CD4-positive, alpha-beta T cell treated with Interleukin-2 at 100 ng/mL for 4 hours (primary cell): ENCODE data around the gene TPRN.

Experiments used
- DNase-seq: peaks from one replicate; pipeline ENCODE4 v3.0.0-alpha.2; 2020; ENCODE audit warnings: low spot score

The TPRN gene

DNA sequence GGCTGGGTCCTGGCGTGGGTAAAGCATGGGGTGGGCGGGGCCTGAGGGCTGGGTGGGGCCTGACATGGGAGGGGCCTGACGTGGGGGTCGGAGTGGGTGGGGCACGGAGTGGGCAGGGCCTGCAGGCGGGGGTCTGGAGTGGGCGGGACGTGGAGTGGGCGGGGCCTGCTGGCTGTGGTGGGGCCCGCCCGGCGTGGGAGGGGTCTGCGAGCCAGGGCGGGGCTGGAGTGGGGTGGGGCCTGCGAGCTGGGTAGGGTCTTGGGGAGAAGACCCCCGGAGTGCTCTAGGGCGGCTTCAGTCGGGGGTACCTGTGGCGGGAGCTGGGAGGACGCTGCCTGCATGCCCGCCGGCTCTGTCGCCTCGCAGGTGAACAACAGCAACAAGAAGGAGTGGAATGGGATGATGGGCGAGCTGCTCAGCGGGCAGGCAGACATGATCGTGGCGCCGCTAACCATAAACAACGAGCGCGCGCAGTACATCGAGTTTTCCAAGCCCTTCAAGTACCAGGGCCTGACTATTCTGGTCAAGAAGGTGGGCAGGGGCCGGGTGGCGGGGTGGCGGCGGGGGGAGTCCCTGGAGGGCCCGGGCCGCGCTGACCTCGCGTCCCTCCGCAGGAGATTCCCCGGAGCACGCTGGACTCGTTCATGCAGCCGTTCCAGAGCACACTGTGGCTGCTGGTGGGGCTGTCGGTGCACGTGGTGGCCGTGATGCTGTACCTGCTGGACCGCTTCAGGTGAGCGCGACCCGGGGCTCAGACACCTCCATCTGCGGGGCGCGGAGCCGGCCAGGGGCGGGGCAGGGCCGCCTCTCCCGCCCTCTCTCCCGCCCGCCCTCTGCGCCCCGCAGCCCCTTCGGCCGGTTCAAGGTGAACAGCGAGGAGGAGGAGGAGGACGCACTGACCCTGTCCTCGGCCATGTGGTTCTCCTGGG is 38.7 kb downstream of the TPRN start:
- DNase-seq, result no peak

GRCh38 chr9:137160716-137161557 is 39.6 kb downstream of the TPRN start:
- DNase-seq, result no peak

- DNase-seq, result no peak
These were observed 40.5 kb downstream of the TPRN start for GRCh38 chr9:137160054-137160425.

DNA sequence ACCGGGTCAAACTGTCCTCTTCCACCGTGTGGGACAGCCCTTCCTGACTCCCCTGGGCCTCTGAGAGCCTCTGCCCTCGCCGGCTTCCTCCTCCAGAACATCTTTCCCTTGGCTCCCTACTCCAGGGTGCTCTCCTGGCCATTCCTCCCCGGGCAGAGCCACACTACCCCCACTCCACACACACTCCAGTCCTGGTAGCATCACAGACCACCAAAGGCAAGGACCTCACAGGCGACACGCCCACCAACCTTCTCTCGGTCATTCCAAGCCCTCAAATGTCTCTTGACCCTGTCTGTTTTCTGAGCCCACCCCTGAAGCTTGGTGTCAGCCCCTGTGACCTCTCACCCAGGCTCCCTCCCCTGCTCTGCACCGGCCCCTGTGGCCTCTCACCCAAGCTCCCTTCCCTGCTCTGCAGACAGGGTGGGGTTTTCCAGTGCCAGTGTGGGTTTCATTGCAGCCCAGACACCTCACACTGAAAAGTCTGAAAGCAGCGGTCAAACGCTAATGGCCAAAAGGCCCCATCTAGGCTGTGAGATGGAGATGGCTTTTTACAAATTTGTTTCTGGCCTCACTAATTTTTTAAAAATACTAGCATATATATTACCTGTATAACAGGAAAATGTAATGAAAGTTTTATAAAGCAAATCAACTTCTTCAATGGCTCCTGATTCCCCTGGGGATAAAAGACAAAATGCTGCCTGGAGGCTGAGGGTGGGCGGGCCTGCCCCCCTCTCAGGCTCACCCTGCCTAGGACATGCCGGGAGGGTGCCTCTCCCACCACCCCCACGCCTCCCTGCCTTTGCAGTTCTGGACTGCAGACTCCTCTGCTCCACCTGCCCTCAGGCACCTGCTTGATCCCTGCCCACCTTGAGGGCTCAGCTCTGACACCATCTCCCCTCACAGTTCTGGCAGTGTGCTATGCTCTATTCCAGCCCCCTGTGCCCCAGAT is 41.2 kb downstream of the TPRN start:
- DNase-seq, result no peak

GRCh38 chr9:137158625-137159024 is 41.9 kb downstream of the TPRN start:
- DNase-seq, result no peak

DNA sequence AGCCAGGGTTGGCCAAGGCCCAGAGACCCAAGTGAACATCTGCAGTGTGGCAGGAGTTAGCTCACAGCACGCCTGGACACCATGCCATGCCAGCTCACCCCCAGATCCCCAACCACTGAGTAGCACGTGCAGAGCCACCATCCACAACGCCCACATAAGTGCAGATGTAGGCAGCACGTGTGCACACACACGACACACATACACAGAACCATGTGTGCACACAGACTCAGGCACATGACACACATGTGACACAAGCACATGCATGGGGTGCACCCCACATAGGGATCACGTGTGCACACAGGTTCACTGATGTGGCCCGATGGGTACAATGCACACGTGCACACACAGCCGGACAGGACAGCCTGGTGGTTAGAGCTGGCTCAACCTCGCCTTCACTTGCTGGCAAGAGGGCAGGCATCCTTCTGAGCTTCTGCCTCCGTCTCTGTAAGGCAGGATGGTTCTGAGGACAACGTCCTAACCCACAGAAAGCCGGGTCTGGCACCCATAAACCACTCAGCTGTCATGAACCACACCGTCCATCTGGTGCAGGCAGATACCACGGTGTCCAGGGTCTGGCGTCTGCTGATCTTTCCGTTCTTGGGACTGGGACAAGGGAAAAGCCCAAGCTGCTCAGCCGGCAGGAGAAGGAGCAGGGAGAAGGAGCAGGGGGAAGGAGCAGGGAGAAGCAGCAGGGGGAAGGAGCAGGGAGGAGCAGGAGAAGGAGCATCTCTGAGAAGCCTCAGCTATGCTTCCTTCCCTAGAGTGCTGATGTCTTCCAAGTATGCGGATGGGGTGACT is 42.7 kb downstream of the TPRN start:
- no peak for DNase-seq

DNA sequence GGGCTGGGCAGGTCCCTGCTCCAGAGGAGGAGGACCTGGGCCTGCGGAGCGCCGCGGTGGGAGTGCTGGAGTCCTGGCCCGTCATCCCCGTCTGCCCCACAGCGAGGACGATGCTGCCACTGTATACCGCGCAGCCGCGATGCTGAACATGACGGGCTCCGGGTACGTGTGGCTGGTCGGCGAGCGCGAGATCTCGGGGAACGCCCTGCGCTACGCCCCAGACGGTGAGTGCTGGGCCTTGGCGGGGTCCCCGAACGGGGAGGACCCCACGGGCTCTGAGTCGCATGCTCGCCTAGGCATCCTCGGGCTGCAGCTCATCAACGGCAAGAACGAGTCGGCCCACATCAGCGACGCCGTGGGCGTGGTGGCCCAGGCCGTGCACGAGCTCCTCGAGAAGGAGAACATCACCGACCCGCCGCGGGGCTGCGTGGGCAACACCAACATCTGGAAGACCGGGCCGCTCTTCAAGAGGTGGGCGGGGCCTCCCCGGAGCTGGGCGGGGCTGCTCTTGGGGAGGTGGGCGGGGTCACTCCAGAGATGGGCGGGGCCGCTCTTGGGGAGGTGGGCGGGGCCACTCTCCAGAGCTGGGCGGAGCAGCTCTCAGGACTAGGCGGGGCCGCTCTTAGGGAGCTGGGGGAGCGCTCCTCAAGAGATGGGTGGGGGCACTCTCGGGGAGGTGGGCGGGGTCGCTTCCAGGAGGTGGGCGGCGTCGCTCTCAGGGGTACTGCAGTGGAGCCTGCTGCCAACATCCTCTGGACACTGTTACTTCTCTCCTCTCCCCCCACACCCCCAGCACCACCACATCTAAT is 43.8 kb downstream of the TPRN start:
- peak; percentile 41 for DNase-seq

GRCh38 chr9:137152844-137153405 is 47.6 kb downstream of the TPRN start:
- DNase-seq, result no peak

DNA sequence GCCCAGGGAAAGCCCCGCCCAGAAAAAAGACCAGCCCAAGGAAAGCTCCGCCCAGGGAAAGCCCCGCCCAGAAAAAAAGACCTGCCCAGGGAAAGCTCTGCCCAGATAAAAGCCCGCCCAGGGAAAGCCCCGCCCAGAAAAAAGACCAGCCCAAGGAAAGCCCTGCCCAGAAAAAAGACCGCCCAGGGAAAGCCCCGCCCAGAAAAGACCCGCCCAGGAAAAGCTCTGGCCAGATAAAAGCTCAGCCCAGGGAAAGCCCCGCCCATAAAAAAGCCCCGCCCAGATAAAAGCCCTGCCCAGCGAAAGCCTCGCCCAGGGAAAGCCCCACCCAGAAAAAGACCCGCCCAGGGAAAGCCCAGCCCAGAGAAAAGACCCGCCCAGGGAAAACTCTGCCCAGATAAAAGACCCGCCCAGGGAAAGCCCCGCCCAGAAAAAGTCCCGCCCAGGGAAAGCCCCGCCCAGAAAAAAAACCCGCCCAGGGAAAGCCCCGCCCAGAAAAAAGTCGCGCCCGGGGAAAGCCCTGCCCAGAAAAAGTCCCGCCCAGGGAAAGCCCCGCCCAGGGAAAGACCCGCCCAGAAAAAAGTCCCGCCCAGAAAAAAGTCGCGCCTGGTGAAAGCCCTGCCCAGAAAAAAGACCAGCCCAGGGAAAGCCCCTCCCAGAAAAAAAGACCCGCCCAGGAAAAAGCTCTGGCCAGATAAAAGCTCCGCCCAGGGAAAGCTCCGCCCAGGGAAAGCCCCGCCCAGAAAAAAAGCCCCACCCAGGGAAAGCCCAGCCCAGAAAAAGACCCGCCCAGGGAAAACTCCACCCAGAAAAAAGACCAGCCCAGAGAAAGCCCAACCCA is 49.7 kb downstream of the TPRN start:
- peak; percentile 48 for DNase-seq

GRCh38 chr9:137149942-137150616 is 50.5 kb downstream of the TPRN start:
- no peak for DNase-seq

- DNase-seq, result no peak
These were observed 51.2 kb downstream of the TPRN start for GRCh38 chr9:137149363-137149762.

DNA sequence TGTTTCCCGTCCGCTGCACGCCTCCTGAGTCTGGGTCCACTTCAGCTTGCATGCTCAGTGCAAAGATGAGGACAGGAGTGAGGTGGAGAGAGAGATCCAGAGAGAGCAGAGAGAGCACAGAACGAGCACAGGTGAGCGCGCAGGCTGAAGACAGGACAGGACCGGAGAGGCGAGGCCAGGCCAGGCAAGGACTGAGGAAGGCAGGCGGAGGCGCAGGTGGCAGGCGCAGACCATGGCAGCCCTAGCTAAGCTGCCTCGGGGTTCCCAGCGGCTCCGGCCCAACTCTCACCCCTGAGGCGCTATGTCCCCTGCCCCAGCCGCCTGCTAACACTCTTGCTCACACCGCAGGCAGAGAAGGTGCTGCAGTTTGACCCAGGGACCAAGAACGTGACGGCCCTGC is 51.9 kb downstream of the TPRN start:
- DNase-seq, result no peak

DNA sequence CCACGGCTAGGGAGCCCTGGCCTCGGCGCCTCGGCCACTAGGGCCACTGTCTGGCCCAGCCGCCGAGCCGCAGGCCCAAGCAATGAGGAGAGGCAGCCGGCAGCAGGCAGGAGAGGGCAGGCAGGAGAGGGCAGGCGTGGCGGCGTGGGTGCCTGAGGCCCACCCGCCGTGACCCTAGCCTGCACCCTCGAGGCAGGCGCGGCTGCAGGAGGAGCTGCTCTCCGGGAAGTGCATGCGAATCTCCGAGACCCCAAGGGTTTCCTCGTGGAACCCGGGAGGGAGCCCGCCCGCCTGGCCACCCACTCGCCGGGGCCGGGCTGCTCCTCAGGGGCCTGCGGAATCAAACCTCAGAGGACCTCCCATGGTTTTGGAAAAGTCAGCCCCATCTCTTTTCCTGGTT is 52.3 kb downstream of the TPRN start:
- no peak for DNase-seq

DNA sequence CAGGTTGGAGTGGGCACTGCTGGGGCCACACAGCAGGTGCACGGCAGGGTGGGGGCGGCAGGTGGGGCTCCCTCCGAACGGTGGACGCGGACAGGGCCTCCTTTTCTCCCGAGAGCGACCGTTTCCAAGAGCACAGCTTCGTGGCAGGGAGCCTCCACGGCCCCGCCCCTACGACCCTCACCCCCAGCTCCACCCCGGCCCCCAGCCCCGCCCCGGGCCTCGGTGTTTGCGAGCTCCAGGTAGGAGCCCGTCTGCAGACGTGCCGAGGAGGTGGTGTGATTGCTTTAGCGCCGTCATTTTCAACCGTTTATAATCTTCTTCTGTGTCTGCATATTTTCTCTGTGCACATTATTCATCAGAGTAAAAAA is 52.8 kb downstream of the TPRN start:
- no peak for DNase-seq

- DNase-seq, result no peak
These were observed 53.3 kb downstream of the TPRN start for GRCh38 chr9:137147091-137147792.

GRCh38 chr9:137146527-137146918 is 54.0 kb downstream of the TPRN start:
- no peak for DNase-seq

GRCh38 chr9:137145731-137146526 is 54.6 kb downstream of the TPRN start:
- DNase-seq, result no peak
